Fibroblast of lung (primary cell): ENCODE results near the gene DLK1. TPM values are rescaled to one million over a fixed set of nuclear protein-coding genes. Genes with fewer than 3 reads are reported as not detected.

Source experiments
- DNase-seq, 2 donors: peaks; one replicate each; pipeline versions ENCODE4 v3.0.0 to v3.0.0-alpha.2; 2010; ENCODE audit warnings: low read depth in 2 of 2
- H2AFZ ChIP-seq: 2 replicates; pipeline ENCODE4 v1.5.1; 2012; ENCODE audit warnings: low read length, control low read depth, inconsistent platforms
- H3K27ac ChIP-seq: 2 replicates; pipeline ENCODE4 v1.5.1; 2011; ENCODE audit warnings: low read length, control low read depth; ENCODE audit not compliant: insufficient read depth
- H3K27me3 ChIP-seq: 2 replicates; pipeline ENCODE4 v1.5.1; 2011; ENCODE audit warnings: mild to moderate bottlenecking, low read length; ENCODE audit not compliant: control insufficient read depth, insufficient read depth
- H3K36me3 ChIP-seq: 2 replicates; pipeline ENCODE4 v1.5.1; 2011; ENCODE audit warnings: low read length; ENCODE audit not compliant: control insufficient read depth, insufficient read depth
- H3K4me1 ChIP-seq: 2 replicates; pipeline ENCODE4 v1.5.1; 2011; ENCODE audit warnings: low read length; ENCODE audit not compliant: control insufficient read depth, insufficient read depth; ENCODE audit errors: extremely low read depth
- H3K4me2 ChIP-seq: 2 replicates; pipeline ENCODE4 v1.5.1; 2011; ENCODE audit warnings: low read length, control low read depth; ENCODE audit not compliant: insufficient read depth; ENCODE audit errors: extremely low read depth
- H3K4me3 ChIP-seq, 4 experiments: fragments of 200-600 bp in 1 of 4; sonication (generic) in 1 of 4; replicated peaks in 1 of 4; 2 replicates each; pipeline ENCODE4 v1.5.1; 2011 to 2016; ENCODE audit warnings: low read length in 4 of 4, low read depth in 3 of 4, mild to moderate bottlenecking in 3 of 4, control low read depth in 2 of 4, inconsistent platforms in 1 of 4, mixed read lengths in 1 of 4; ENCODE audit not compliant: insufficient read depth in 1 of 4; ENCODE audit errors: control extremely low read depth in 1 of 4
- H3K79me2 ChIP-seq: 2 replicates; pipeline ENCODE4 v1.5.1; 2012; ENCODE audit warnings: mild to moderate bottlenecking, low read length, inconsistent platforms; ENCODE audit not compliant: control insufficient read depth, insufficient read depth
- H3K9ac ChIP-seq: 2 replicates; pipeline ENCODE4 v1.5.1; 2011; ENCODE audit warnings: mild to moderate bottlenecking, low read length, control low read depth; ENCODE audit not compliant: insufficient read depth
- H3K9me3 ChIP-seq: 2 replicates; pipeline ENCODE4 v1.5.1; 2012; ENCODE audit warnings: low read depth, low read length; ENCODE audit not compliant: control insufficient read depth, insufficient read depth
- H4K20me1 ChIP-seq: 2 replicates; pipeline ENCODE4 v1.5.1; 2011; ENCODE audit warnings: low read length; ENCODE audit not compliant: control insufficient read depth, insufficient read depth; ENCODE audit errors: extremely low read depth
- CTCF ChIP-seq, 2 donors: IDR thresholded peaks in 1 of 2; conservative IDR thresholded peaks in 1 of 2; 1 replicate in 1 of 2; 2 replicates in 1 of 2; pipeline ENCODE4 v1.5.1; 2011 to 2012; ENCODE audit warnings: low read length in 2 of 2, control low read depth in 1 of 2, inconsistent platforms in 1 of 2, low read depth in 1 of 2, mild to moderate bottlenecking in 1 of 2
- EZH2 ChIP-seq: IDR thresholded peaks from 2 replicates; pipeline ENCODE4 v1.5.1; 2012; ENCODE audit warnings: low read length, control low read depth, mild to moderate bottlenecking; ENCODE audit errors: missing control alignments
- polyA minus RNA-seq: library from RNA; depleted of rRNA, polyadenylated mRNA; stranded (reverse); fragments of >200 nt; gene quantifications from 2 replicates; pipeline ENCODE4 v1.2.3, GENCODE V29; 2011; ENCODE audit warnings: low replicate concordance
- polyA plus RNA-seq, 2 donors: library from polyadenylated mRNA; depleted of rRNA in 1 of 2; stranded (reverse) in 1 of 2; unstranded in 1 of 2; fragments of >200 nt; gene quantifications; 2 replicates each; pipeline ENCODE4 v1.2.1, GENCODE V29; 2011 to 2012; ENCODE audit warnings: missing spikeins in 1 of 2
- total RNA-seq: library from RNA; depleted of rRNA; stranded (reverse); fragments of >200 nt; gene quantifications from 2 replicates; pipeline ENCODE4 v1.2.1, GENCODE V29; 2014

Gene DLK1
- total RNA-seq (not detected in 2 replicates), polyA plus RNA-seq (not detected in 2 replicates), polyA minus RNA-seq (not detected in 2 replicates)
- polyA plus RNA-seq (2012), result not detected in 2 replicates

GRCh38 chr14:100726550-100727085, at the start of gene DLK1:
Gene DLK1 (plus strand): TSS chr14:100726892. CDS start chr14:100727069, 177 bp downstream.
- Histone ChIP-seq H4K20me1 (no peaks in the 10 kb centered on the region), H3K79me2 (no peaks in the 10 kb centered on the region), H3K27ac (no peak within 1 kb of the TSS), H3K4me2 (no peak within 1 kb of the TSS), H2AFZ (no peak within 1 kb of the TSS), H3K9ac (no peak within 1 kb of the TSS), H3K4me1 (no peaks in the 10 kb centered on the region), H3K36me3 (no peaks in the 10 kb centered on the region), H3K4me3 (no peak within 1 kb of the TSS), H3K9me3 (no peaks in the 10 kb centered on the region), H3K27me3 (peaks cover 20% of the 10 kb centered on the region)
- DNase-seq, result no peak
- TF ChIP-seq CTCF (conservative IDR thresholded peaks at IDR 0.05 in 1 of 2, IDR thresholded peaks at IDR 0.05 in 1 of 2; ENCODE audit: low read depth in 1 of 2, low read length in 2 of 2) (no peak), EZH2 (no peak)

DNA sequence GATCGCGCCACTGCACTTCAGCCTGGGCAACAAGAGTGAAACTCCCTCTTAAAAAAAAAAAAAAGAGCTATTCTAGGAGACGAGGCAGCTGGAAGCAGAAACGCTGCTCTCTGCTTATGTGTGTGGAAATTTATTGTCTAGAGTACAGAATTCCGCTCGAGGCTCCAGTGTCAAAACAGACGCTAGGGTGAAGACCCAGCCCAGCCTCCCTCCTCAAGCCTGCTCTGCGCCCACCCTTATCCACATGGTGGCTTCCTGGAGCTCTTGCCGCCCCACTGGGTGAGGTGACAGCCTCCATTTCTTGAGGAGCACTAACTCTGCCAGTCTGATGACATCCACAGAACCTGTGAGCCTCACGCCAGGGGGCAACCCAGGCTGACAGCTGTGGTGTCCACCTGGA, 49.5 kb upstream of the DLK1 start:
- no peaks in the 10 kb centered on the region for H3K9me3 ChIP-seq
- H3K79me2 ChIP-seq, result no peaks in the 10 kb centered on the region
- no peak for TF ChIP-seq EZH2
- TF ChIP-seq CTCF (conservative IDR thresholded peaks at IDR 0.05 in 1 of 2, IDR thresholded peaks at IDR 0.05 in 1 of 2; ENCODE audit: low read depth in 1 of 2, low read length in 2 of 2), result no peak
- no peak overlapping the region for H3K27ac ChIP-seq
- H3K4me2 ChIP-seq, result no peak overlapping the region
- no peaks in the 10 kb centered on the region for H4K20me1 ChIP-seq
- no peak overlapping the region for H2AFZ ChIP-seq
- peak in 1 of 2 donors; percentile 42 for DNase-seq
- H3K36me3 ChIP-seq, result no peaks in the 10 kb centered on the region
- peaks cover 11% of the 10 kb centered on the region for H3K4me1 ChIP-seq
- peaks cover 9% of the 10 kb centered on the region for H3K27me3 ChIP-seq
- no peak overlapping the region for H3K9ac ChIP-seq
- H3K4me3 ChIP-seq, result no peak overlapping the region

DNA sequence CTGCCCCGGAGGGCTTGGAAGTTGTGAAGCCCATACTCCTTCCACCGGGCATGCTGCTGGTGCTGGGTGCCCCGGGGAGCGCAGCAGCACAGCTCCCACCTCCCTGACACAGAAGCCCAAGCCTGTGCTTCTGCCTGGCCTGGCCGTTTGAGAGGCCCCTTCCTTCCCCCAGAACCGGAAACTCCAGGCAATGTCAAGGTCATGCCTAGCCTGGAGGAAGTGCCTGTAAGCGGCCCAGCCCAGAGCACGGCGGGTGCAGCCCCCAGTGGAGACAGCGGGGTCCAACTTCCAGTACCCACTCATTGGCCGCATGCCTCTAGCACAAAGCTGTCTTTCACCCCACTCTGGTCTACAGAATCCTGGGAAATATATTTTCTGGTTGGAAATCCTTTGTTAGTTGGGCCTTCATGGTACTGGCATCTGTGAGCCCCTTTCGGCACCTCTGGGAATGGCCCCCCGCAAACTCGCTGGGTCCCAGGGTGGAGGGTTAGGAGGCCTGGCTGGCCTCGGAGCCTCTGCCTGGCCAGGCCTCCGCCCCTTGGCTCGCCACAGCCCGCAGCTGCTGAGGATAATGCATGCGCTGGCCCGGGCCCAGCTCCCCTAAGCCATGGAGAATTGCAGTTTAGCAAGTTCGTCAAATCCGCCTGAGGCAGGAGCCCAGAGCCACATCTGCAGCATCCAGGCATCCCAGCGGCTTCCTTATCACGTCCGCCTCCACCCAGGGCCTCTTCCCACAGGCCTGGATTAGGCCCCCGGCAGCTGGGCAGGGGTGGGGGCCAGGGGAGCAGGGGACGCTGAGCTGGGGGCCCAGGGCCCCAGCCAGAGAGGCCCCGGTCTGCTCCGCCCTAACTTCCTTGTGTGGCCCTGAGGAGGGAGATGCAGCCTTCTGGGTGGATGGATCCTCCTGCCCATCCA, 48.9 kb upstream of the DLK1 start:
- Histone ChIP-seq H3K27me3 (peaks cover 6% of the 10 kb centered on the region), H3K9me3 (no peaks in the 10 kb centered on the region), H2AFZ (no peak overlapping the region), H3K36me3 (no peaks in the 10 kb centered on the region), H3K4me2 (no peak overlapping the region), H3K4me1 (peaks cover 11% of the 10 kb centered on the region), H3K4me3 (no peak overlapping the region), H3K79me2 (no peaks in the 10 kb centered on the region), H3K27ac (no peak overlapping the region), H3K9ac (no peak overlapping the region), H4K20me1 (no peaks in the 10 kb centered on the region)
- TF ChIP-seq EZH2 (no peak), CTCF (conservative IDR thresholded peaks at IDR 0.05 in 1 of 2, IDR thresholded peaks at IDR 0.05 in 1 of 2; ENCODE audit: low read depth in 1 of 2, low read length in 2 of 2) (no peak)
- peak; percentile 69 to 86 for DNase-seq
